UCSD-AML1 (cell line): ENCODE measurements around the gene NACAD.
"Not testable (repeated sequence)": the region's sequence is repeated elsewhere in the genome, so short reads cannot be mapped to it uniquely, and the experiment has no call there.

Source experiments
- DNase-seq: peaks from one replicate; lab custom pipeline; 2025; ENCODE audit not compliant: unreplicated experiment; lab: John Stamatoyannopoulos, UW

NACAD gene

DNA sequence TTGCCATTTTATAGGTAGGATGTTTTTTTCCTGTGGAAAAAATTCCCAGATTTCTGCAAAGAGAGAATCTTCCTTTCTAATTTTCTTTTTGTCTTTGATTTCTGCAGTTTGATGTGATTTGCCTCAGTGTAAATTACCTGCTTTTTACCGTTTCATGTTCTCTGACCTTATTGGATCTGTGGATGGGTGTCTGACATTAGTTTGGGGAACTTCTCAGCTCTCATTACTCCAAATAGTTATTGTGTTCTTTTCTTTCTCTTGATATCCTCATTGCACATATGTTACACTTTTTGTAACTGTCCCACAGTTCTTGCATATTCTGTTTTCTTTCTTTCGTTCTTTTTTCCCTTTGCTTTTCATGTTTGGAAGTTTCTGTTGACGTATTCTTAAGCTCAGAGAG lies 28.5 kb downstream of the NACAD start:
- no peak for DNase-seq

GRCh38 chr7:45057878-45058277 lies 30.9 kb downstream of the NACAD start:
- no peak for DNase-seq

- no peak for DNase-seq
These were observed 33.1 kb downstream of the NACAD start for GRCh38 chr7:45055594-45056219.

GRCh38 chr7:45055016-45055415 lies 33.8 kb downstream of the NACAD start:
- DNase-seq, result no peak

DNA sequence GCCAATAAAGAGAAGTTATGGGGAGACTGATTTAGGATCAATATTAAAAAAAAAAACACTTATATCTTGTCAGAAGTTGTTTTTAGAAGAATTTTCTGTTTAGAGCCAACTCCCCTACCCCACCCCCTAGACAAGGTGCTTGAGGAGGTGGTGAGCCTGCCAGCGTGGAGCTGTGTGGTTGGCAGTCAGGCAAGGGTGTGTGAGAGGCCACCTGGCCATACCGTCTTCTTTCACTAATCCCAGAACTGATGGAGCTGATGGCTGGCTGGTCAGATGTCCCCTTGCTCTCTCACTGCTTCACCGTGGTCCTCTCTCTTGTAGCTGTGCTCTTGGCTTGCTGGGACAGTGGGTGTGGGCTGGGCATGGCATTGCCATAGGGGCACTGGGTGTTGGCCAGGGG lies 34.3 kb downstream of the NACAD start:
- no peak for DNase-seq

GRCh38 chr7:45053941-45054340 lies 34.8 kb downstream of the NACAD start:
- no peak for DNase-seq

DNA sequence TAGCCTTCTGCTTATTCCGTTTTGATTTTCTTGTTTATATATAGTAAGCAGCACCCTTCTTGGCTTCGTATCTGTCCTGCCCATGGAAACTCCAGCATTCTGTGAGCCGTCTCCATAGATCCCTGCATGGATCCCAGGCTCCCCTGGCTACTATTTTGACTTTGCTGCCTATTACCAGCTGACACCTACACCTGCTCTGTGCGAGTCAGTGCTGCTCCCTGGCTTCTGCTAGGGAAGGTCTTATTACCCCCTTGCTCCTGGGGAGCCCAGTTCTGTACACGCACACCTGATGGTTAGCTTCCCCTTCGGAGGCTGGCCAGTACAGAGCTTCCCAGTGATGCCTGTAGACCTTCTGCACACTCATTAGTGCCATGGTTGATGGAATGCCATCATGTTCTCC lies 35.4 kb downstream of the NACAD start:
- no peak for DNase-seq

GRCh38 chr7:45052011-45052410 lies 36.8 kb downstream of the NACAD start:
- DNase-seq, result no peak

DNA sequence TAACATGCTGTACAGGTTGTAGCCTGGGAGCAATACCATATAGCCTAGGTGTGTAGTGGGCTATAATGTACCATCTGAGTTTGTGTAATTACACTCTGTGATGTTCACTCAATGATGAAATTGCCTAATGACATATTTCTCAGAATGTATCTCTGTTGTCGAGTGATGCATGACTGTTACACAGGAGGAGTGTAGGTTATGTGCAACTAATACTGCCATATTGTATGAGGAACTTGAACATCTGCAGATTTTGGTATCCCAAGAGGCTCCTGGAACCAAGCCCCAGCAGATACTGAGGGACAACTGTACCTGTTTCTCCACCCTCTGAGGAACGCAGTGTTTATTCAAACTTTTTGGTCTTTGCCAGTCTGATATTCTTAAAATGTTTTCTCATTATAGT lies 38.6 kb downstream of the NACAD start:
- no peak for DNase-seq

DNA sequence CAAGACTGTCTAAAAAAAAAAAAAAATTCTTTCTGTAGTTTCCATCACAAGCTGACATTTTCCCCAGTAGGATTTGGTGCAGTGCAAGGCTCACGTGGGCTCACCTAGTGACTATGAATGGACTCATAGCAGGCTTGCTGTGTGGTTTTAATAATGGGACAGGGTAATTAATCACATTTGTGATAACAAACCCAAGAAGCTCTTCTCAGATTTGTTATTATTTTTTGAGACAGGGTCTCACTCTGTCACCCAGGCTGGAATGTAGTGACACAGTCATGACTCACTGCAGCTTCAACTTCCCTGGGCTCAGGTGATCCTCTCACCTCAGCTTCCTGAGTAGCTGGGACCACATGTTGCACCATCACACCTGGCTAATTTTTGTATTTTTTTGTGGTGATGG lies 40.0 kb downstream of the NACAD start:
- no peak for DNase-seq

DNA sequence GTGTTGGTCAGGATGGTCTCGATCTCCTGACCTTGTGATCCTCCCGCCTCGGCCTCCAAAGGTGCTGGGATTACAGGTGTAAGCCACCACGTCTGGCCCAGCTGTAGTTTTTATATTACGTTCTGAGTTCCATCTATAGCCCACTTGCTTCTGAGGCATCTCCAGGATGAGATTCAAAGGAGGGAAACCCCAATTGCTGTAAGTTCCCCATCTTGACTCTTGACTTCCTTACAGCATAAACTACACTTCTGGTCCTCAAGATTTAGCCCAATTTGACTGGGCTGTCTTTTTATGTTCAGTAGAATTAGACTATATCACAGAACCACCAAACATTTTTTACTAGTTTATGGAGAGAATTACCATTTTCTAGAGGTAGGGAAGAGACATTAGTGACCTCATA lies 44.4 kb downstream of the NACAD start:
- DNase-seq, result no peak

DNA sequence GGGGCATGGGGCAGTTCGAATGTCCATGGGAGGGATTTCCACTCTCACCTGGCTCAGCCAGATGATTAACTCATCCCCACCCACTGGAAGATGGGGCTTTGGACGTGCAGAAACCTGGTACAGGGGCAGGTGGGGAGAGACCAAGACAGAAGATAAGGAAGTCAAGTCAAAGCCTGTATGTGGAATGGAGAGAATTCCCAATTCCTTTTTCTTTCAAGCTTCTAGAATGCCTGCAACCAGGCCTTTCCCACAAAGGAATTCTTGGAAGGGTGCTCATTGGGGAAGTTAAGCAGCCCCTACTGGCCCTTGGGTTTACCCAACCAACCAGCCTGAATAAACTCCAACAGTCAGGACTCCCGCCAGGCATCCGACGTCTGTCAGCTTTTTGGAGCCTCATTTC lies 49.7 kb downstream of the NACAD start:
- DNase-seq, result no peak

- no peak for DNase-seq
These were observed 50.9 kb downstream of the NACAD start for GRCh38 chr7:45037876-45038275.

GRCh38 chr7:45036796-45037195 lies 52.0 kb downstream of the NACAD start:
- no peak for DNase-seq

GRCh38 chr7:45036317-45036716 lies 52.5 kb downstream of the NACAD start:
- no peak for DNase-seq

DNA sequence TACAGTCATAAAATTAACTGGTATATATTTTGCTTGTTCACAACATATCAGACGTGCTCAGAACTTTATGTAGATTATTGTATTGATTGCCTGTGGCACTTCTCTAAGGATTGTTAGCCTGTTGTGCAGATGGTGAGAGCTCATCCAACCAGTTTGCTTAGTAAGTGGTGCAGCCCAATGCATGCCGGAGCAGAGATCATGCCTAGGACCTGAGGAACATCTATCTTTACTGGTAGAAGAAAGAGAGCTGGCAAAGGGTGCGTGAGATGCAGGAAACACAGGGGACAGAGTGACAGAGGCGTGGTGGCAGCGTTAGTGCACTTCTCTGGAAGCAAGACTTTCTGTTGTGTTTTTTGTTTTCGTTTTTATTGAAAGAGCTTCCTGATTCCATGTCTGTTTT lies 52.9 kb downstream of the NACAD start:
- no peak for DNase-seq

- DNase-seq, result no peak
These were observed 53.4 kb downstream of the NACAD start for GRCh38 chr7:45035371-45035770.

- not testable (repeated sequence) for DNase-seq
These were observed 54.1 kb downstream of the NACAD start for GRCh38 chr7:45034710-45035109.

- no peak for DNase-seq
These were observed 54.9 kb downstream of the NACAD start for GRCh38 chr7:45033931-45034290.

- DNase-seq, result no peak
These were observed 55.4 kb downstream of the NACAD start for GRCh38 chr7:45033261-45033930.

DNA sequence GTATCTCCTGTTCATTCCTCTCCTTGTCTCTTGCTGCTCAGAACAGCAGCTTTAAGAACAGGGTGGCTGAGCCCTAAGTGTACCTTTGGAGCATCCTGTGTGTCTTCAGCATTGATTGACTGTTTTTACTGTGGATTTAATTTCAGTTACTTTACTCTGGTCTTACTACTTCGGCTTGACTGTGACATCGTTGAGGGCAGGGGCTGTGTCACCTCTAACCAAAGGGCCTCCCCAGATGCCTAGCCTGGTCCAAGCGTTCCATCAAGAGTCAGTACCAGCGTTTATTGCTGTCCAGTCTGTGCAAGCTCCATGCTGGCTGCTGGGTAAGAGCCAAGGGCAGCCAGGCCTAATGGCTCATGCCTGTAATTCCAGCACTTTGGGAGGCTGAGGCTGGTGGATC lies 56.3 kb downstream of the NACAD start:
- no peak for DNase-seq

DNA sequence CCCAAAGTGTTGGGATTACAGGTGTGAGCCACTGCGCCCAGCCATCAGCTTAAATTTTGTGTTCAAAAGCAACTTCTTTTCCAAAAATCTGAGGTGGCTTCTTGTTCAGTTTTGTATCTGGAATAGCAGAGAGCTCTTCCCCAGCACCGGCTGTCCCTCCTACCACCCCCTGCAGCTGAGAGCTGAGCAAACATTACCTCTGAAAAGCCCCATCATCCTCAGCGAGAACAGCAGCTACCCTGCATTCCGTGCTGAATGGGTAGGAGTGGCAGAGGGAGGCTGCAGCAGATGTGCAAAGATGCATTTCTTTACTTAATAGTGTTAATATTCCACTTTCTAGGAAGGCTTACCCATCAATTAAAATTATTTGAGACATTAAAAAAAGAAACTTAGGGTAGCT lies 56.9 kb downstream of the NACAD start:
- DNase-seq, result no peak
